HG02571 (cell line): Measurements from ENCODE around the gene CEP70.
"Not testable (repeated sequence)": the region's sequence is repeated elsewhere in the genome, so short reads cannot be mapped to it uniquely, and the experiment has no call there.

Source experiments
- ATAC-seq: cut with Tn5 transposase; IDR thresholded peaks from one replicate; pipeline ENCODE4 v1.9.1; 2021; ENCODE audit warnings: mild to moderate bottlenecking, moderate library complexity; ENCODE audit not compliant: unreplicated experiment

The CEP70 gene

DNA sequence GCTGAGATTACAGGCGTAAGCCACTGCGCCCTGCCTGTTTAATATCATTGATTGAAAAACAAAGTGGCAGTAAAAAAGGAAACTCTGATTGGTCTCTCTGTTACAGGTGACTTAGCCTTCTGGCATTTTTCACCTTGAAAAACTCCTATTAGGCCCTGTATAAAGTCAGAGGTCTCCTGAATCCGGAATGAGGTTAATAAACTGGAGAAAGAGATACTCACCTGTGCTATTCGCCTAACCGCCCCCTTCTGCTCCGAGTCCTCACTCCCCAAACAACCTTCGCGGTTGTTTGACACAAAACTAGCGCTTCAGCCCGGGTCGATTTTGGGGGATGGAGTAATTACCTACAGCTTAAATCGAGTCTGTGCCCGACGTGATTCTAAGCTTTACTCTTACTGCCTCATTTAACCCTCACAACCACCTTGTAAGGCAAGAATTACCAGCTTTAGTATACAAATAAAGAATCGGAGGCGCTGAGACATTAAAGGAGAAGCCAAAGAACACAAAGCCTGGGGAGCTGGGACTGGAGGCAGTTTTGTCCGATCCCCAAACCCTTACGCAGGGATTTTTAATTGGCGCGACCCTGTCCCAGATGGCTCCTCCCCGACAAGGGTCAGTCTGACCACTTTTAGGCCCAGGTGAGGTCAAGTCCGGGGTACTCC lies 441 bp downstream of the CEP70 start:
- ATAC-seq = no peak

GRCh38 chr3:138591392-138591791 lies 2.7 kb downstream of the CEP70 start:
- ATAC-seq = no peak

GRCh38 chr3:138588445-138588844 lies 5.6 kb downstream of the CEP70 start:
- ATAC-seq = no peak

GRCh38 chr3:138587374-138587773 lies 6.7 kb downstream of the CEP70 start:
- no peak for ATAC-seq

DNA sequence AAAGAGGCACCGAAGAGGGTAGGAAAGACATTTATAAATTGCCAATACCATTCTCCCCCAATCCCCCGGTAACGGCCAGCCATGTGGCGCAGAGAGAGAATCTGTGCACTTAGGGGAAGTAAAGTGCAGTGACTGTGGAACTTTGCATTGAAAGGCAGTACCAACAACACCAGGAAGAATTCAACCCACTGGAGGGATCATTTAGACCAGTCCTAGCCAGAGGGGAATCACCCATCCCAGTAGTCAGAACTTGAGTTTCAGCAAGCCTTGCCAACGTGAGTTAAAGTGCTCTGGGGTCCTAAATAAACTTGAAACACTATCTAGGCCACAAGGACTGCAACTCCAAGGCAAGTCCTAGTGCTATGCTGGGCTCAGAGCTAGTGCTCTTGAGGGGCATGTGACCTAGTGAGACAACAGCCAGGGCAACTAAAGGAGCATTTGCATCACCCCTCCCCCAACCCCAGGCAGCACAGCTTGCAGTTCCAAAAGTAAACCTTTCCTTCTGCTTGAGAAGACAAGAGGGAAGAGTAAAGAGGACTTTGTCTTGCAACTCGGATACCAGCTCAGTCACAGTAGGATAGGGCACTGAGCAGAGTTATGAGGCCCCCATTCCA lies 15.0 kb downstream of the CEP70 start:
- no peak for ATAC-seq

DNA sequence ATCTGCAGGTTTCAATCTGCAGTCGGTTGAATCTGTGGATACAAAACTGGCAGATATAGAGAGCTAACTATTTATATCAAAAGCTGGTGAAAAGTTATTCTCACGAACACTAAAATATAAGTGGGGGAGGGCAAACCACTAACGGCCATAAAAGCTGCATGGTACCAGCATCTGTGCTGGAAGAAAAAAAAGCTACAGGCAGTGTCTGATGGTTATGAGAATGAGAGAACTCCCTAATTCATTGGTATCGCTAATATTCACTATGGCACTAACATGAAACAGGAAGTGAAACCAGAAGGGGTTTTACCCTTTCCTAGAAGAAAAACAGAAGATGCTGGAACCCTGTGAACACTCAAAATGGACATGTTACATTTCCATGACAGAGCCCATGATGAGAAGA lies 15.9 kb downstream of the CEP70 start:
- ATAC-seq = peak; percentile 54

GRCh38 chr3:138573138-138573537 lies 20.9 kb downstream of the CEP70 start:
- no peak for ATAC-seq

GRCh38 chr3:138569624-138570023 lies 24.4 kb downstream of the CEP70 start:
- ATAC-seq = not testable (repeated sequence)

GRCh38 chr3:138569090-138569489 lies 25.0 kb downstream of the CEP70 start:
- ATAC-seq = no peak

- ATAC-seq = no peak
Observed at GRCh38 chr3:138567403-138567802, 26.7 kb downstream of the CEP70 start.

DNA sequence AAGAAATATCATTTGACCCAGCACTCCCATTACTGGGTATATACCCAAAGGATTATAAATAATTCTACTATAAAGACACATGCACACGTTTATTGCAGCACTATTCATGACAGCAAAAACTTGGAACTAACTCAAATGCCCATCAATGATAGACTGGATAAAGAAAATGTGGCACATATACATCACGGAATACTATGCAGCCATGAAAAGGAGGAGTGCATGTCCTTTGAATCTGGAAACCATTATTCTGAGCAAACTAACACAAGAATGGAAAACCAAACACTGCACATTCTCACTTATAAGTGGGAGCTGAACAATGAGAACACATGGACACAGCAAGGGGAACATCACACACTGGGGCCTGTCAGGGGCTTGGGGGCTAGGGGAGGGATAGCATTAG lies 27.8 kb downstream of the CEP70 start:
- not testable (repeated sequence) for ATAC-seq

DNA sequence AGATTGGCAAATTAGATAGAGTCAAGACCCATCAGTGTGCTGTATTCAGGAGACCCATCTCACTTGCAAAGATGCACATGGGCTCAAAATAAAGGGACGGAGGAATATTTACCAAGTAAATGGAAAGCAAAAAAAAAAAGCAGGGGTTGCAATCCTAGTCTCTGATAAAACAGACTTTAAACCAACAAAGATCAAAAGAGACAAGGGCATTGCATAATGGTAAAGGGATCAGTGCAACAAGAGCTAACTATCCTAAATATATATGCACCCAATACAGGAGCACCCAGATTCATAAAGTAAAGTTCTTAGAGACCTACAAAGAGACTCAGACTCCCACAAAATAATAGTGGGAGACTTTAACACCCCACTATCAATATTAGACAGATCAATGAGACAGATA lies 31.2 kb downstream of the CEP70 start:
- not testable (repeated sequence) for ATAC-seq

- ATAC-seq = no peak
Observed at GRCh38 chr3:138560501-138560900, 33.6 kb downstream of the CEP70 start.

DNA sequence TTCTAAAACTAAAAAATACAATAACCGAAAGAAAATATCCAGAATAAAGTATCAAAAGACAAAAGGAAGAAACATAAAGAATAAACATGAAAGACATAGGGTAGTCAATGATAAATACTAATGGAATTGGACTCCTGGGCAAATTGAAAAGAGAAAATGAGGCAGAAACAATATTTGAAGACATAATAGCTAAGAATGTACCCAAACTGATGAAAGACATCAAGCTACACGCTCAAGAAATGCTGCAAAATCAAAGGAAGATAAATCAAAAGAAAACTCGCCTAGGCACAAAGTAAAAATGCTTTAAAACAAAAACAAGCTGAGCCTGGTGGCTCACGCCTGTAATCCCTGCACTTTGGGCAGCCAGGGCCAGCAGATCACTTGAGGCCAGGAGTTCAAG lies 34.9 kb downstream of the CEP70 start:
- no peak for ATAC-seq

- not testable (repeated sequence) for ATAC-seq
Observed at GRCh38 chr3:138554775-138555174, 39.3 kb downstream of the CEP70 start.

DNA sequence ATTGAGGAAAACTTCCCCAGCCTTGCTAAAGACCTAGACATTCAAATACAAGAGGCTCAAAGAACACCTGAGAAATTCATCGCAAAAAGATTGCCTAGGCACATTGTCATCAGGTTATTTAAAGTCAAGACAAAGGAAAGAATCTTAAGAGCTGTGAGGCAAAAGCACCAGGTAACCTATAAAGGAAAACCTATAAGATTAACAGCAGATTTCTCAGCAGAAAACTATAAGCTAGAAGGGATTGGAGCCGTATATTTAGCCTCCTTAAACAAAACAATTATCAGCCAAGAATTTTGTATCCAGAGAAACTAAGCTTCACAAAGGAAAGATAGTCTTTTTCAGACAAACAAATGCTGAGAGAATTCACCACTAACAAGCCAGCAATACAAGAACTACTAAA lies 43.1 kb downstream of the CEP70 start:
- ATAC-seq = not testable (repeated sequence)

- ATAC-seq = no peak
Observed at GRCh38 chr3:138549179-138549977, 44.7 kb downstream of the CEP70 start.

DNA sequence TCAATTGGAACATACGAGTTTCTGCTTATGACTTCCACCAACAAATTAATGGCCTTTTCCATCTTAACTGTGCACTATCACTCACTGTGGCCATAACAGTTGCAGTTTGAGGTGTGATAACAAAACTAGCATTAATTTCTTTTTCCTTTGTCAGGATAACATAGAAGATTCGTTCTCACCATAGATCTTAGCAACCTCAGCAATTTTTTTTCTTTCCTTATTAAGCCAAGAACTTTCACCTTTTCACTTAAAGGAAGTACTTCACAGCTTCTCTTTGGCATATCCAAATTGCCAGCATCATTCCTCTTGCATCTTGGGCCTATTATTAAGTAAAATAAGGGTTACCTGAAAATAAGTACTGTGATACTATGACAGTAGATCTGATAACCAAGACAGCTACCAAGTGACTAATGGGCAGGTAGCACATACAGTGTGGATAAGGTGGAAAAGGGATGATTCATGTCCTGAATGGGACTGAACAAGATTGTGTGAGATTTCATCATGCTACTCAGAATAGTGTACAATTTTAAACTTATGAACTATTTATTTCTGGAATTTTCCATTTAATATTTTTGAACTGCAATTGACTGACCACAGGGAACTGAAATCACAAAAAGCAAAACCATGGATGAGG lies 46.6 kb downstream of the CEP70 start:
- ATAC-seq = no peak

DNA sequence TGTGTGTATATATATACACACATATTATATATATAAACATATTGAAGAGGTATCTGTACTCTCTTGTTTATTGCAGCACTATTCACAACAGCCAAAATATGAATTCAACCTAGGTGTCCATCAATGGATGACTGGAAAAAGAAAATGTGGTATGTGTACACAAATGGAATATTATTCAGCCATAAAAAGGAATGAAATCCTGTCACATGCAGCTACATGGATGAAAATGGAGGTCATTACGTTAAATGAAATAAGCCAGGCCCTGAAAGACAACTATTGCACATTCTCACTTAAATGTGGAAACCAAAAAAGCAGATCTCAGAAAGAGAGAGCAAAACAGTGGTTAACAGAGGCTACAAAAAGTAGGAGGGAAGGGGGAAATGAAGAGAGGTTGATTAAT lies 49.5 kb downstream of the CEP70 start:
- no peak for ATAC-seq

DNA sequence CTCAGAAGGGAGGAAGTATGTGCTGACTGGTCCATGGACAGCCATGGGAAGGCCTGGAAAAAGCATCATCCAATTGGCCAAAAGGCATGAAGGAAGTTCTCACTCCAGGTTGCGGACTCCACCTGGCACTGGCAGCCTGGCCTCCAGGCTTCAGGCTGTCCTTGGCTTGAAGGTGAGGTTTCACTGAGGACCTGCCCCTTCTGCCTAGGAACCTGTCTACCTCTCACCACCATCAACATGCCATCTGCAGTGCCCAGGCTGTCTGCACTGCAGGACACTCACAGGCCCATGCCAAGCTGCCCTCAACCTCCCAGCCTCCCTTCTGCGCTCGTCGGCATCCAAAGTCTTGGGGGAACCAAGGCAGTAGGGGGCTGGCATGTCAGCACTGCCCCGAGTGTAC lies 51.1 kb downstream of the CEP70 start:
- no peak for ATAC-seq

DNA sequence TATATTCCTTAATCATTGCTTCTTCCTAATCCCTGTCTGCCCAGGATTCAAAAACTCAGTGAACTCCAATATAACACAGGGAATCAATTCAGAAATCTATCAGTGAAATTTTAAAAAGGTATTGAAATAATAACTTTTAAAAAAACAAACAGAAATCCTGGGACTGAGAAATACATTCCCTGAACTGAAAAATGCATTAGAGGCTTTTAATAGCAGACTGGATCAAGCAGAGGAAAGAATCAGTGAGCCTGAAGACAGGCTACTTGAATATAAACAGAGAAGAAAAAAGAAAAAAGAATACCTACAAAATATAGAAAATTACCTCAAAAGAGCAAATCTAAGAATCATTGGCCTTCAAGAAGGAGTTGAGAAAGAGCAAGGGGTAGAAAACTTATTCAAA lies 54.7 kb downstream of the CEP70 start:
- ATAC-seq = no peak

- not testable (repeated sequence) for ATAC-seq
Observed at GRCh38 chr3:138521445-138521844, 72.6 kb downstream of the CEP70 start.
